ENCODE results near the gene KCNMA1.

KCNMA1 gene

DNA sequence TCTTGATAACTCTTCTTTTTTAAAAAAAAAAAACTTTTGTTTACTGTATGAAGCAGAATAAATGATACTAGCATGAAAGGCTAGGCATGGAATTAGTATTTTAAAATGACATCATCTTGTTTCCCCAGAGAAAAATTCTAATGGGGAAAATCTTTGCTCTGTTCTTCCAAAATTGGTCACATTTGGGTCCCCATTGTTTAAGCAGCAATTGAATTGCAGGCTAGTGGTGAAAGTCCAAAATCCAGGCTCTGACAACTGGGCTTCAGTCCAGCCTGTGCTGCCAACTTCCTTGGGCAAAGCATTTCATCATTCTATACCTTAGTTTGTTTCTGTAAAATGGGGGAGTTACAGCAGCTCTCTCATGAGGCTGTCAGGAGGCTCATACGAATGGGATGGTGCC is 726.4 kb downstream of the KCNMA1 start:
- in situ Hi-C loops (cut with MboI; ENCODE audit: low sequenced_read_pairs): no loop called here

DNA sequence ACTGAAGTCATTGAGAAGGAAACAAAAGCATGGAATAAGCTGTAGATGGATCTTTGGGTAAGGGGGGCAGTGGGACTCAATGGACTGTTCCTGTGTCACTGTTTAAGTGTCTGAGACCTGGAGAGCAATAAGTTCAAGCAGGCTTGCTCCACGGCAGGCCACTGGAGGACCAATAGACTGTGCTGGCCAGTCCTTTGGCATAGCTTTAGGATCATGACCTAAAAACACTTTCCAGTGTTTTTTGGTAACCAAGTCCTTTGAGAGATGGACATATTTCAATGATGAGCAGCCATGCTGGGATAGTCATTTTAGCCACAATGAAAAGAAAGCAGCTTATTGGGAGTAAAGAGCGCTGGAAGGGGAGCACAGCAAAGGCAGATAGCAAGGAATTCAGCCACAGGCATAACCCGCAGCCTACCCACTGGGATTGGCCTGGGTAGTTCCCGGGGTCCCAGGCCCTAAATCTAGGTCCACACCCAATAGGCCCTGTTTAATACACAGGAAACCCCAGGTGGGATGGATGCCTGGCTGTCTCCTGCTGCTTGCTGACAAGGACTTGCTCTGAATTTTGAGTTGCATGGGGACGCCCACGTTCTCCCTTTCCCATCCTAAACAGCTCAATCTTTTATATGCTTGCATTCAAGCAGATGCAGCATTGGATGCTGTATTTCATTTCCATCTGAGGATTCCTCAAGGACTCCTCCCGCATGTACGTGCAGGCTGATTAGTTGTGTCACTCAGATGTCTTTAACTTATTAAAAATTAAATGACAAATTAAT is 727.2 kb downstream of the KCNMA1 start:
- in situ Hi-C loops (cut with MboI; ENCODE audit: low sequenced_read_pairs): no loop called here

GRCh38 chr10:76906256-76906655 is 731.4 kb downstream of the KCNMA1 start:
- in situ Hi-C loops (cut with MboI; ENCODE audit: low sequenced_read_pairs): no loop called here

GRCh38 chr10:76905251-76905650 is 732.4 kb downstream of the KCNMA1 start:
- in situ Hi-C loops (cut with MboI; ENCODE audit: low sequenced_read_pairs): no loop called here

DNA sequence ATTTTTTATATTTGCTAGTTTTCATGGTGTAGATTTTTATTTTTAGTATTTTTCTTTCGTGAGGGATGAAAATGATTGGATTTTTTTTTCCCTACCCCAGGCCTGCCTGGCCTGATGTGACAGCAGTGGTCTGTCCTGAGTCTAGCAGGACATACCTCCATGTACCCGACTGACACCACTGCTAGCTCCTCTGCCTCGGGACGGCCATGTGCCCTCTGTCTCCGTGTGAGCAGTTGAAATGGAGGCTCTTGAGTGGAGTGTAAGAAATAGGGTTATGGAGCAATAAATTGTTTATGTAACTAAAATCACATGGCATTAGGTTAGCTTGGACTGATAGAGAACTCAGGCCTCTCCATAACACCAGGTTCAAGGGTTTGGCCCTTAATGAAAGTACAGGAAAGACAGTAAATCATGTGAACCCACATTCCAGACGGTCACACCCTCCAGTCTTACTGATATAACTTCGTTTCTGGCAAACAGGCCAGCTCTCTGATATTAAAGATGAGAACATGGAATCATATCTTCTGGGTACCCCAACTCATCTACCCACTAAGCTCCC is 734.1 kb downstream of the KCNMA1 start:
- in situ Hi-C loops (cut with MboI; ENCODE audit: low sequenced_read_pairs): no loop called here

DNA sequence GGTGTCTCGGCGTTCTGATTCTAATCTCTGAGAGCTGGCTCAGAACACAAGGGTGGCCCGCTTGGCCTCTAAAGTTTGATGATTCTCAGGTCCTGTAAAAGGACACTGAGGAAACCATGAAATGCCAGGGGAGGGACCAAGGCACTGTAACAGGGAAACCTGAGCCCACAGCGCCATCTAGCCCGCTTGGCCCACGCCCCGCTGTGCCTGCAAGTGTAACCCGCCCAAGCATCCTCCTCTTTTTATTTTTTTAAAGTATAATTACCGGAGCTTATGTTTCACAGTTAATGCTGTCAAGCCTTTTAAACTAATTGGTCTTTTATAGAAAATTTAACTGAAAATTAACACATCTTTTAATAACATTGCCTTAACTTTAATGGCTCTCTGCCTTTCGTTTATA is 734.7 kb downstream of the KCNMA1 start:
- in situ Hi-C loops (cut with MboI; ENCODE audit: low sequenced_read_pairs): no loop called here

DNA sequence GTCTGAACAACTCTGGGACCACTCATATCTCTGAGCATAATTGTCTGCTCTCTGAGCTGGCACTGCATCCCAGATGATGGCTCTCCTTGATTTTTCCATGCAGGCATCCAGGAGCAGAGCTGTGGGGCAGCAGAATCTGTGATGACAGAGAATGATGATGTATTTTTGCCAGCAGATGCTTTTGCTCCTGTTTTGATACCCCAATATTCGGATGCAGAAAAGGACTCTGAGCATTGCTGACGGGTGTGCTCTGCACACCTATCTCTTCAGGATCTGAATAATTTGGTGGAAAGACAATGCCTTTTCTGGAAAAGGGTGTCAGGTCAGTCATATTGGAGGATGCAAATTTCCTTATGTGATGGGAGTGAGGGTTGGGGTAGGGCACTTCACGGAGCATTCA is 735.9 kb downstream of the KCNMA1 start:
- in situ Hi-C loops (cut with MboI; ENCODE audit: low sequenced_read_pairs): no loop called here

- in situ Hi-C loops (cut with MboI; ENCODE audit: low sequenced_read_pairs): no loop called here
Measured at GRCh38 chr10:76899490-76899889, 738.1 kb downstream of the KCNMA1 start.

GRCh38 chr10:76892766-76893479 is 744.7 kb downstream of the KCNMA1 start:
- in situ Hi-C loops (cut with MboI; ENCODE audit: low sequenced_read_pairs): no loop called here

DNA sequence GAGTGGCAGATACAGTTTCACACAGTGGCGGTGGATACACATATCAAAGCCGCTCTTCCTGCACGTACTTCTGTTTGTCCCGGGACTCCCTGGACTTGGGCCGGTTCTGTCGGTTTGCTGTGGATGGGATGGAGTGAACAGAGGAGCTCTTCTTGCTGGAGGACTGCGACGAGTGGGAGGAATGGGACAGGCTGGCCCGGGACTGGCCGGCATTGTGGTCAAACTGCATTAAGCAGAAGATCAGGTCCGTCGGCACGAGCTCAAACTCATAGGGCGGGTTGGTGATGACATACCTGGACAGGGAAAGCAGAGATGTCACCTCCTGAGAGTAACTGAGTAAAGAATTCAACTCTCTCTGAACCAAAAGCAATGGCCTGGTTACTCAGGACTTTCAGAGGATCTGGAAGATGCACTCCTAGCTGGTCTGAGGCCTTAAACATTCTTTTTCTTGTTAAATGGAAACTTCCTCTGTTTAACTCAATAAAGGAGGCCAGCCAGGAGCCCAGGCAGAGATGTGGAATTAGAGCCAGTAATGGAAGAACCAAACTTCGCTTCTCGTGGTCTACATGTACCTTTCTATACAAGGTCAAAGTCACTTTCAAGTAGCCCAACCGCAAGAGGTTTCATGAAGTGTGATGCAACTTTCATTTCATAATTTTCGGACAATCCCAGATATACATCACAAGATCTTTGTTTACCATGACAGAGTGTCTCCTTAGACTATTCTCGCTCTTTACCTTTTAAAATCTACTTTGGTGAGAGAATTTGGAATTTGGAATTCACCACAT is 750.2 kb downstream of the KCNMA1 start:
- in situ Hi-C loops (cut with MboI; ENCODE audit: low sequenced_read_pairs): no loop called here

GRCh38 chr10:76885816-76886215 is 751.8 kb downstream of the KCNMA1 start:
- in situ Hi-C loops (cut with MboI; ENCODE audit: low sequenced_read_pairs): no loop called here

- in situ Hi-C loops (cut with MboI; ENCODE audit: low sequenced_read_pairs): no loop called here
Measured at GRCh38 chr10:76884673-76885275, 752.8 kb downstream of the KCNMA1 start.

DNA sequence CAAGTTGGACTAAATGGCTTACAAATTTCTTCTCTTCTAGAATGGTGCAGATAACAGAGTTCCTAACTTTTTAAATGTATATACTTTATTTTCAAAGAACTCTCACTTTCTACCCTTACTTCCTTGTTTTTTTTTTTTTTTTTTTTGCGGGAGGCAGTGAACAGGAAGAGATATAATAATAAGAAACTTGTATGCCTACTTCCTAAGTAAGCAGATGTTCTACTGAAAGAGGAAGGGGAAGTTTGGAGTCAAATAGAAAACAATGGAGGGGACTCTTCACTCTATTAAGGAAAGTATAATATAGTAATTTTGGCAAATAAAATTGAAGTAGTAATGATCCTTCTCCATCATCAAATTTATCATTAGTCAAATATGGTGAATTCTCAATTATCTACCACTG is 754.0 kb downstream of the KCNMA1 start:
- in situ Hi-C loops (cut with MboI; ENCODE audit: low sequenced_read_pairs): no loop called here

- in situ Hi-C loops (cut with MboI; ENCODE audit: low sequenced_read_pairs): no loop called here
Measured at GRCh38 chr10:76882796-76883195, 754.8 kb downstream of the KCNMA1 start.

DNA sequence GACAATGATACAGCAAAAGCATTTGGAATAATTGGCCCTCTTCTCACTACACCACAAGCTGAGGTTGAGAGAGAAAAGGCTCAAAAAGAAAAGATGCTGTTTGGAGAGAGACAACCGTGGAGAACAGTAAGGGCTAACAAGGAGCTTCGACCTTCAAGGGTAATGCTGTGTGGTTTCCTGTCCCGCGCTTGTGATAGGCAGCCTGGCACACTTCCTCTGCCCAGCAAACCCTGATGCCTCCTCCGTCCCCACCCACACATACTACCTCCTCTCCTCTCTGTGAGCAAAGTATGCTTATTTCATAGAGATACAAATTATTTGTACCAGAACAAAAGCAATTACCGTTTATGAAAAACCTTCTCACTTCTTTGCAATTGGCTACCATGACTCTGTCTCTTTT is 755.4 kb downstream of the KCNMA1 start:
- in situ Hi-C loops (cut with MboI; ENCODE audit: low sequenced_read_pairs): no loop called here

- in situ Hi-C loops (cut with MboI; ENCODE audit: low sequenced_read_pairs): no loop called here
Measured at GRCh38 chr10:76881477-76882220, 756.0 kb downstream of the KCNMA1 start.

DNA sequence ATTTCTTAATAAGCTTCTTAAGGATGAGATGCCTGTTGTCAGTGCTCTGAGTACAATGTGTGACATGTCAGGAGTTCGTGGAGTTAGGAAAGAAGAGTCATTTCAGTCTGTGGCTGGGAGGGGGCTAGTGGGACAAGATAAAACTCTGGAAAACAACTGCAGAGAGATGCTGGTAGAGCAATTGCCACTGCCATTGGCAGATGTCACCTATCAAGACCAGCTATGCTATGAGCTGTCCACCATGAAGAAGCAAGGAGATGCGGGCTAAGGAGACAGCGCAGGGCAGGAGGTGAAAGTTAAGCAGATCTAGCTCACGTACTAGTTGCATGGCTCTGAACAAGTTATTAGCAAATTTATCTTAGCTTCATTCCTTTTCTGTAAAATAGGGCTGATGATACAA is 756.7 kb downstream of the KCNMA1 start:
- in situ Hi-C loops (cut with MboI; ENCODE audit: low sequenced_read_pairs): no loop called here

DNA sequence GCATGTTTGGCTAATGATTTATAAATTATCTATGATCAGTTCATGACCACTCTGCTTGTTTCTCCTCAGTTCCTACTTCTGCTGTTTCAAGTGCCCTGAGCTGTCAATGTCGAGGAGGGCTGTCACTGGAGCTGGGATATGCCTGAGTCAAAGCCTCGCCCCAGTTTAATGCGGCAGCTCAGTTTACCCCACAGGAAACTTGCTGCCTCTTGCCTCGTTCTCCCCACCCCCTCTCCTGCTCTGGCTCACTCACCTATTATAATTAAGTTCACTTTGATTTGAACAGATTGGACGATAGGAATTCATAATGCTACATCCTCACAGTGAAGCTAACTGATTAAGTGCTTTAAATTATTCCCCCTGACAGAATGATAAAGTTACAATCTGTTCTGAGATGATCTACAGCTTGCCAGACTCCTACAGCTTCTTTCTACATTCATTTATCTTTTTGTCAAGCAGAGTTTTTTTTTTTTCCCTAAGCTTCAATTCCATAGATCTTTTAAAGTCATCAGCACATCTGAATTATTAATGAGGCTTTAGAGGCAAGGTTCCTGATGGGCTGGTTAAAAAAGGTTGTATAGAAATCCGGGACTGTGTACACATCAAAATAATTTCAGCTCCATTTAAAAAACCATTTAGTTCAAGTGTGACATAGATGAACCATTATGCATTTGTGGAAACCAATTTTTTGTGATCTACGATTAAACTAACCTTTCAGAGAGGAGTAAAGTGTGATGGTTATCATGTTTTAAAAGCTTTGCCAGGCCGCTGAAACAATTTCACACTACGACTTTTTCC is 758.3 kb downstream of the KCNMA1 start:
- in situ Hi-C loops (cut with MboI; ENCODE audit: low sequenced_read_pairs): no loop called here

DNA sequence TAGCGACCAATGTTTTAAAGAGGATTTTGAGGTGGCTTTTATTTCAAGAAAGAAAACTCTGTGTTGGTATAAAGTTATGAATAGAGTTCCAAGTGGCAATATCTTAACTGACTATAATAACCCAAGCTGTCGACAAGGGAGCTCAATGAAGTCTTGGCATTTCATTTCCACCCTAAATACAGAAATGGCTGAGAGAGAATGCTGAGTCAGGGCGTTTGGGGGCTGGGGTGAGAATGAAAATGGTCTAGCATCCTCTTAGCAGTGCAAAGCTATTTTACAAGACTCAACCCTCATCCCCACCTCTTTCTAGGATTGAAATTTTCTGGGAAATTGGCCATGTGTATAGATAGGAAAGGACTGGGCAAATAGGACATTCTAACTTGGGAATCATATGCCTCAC is 759.1 kb downstream of the KCNMA1 start:
- in situ Hi-C loops (cut with MboI; ENCODE audit: low sequenced_read_pairs): no loop called here
